H1 (cell line): ENCODE results near the gene ZNF587B. TPM values are rescaled to one million over a fixed set of nuclear protein-coding genes. Genes with fewer than 3 reads are reported as not detected.

ENCODE experiments used
- BCL11A ChIP-seq, 2 experiments: IDR thresholded peaks; one replicate each; pipeline ENCODE4 v1.6.1; 2011; ENCODE audit warnings: low read depth in 2 of 2, low read length in 2 of 2, mild to moderate bottlenecking in 2 of 2
- CTBP2 ChIP-seq: IDR thresholded peaks from 2 replicates; pipeline ENCODE4 v1.7.0; 2011; ENCODE audit warnings: borderline replicate concordance, mild to moderate bottlenecking, moderate library complexity, mixed read lengths, low read length; ENCODE audit not compliant: insufficient read depth, insufficient read length
- JUN ChIP-seq: IDR thresholded peaks from 2 replicates; pipeline ENCODE4 v1.6.1; 2011; ENCODE audit warnings: low read depth, mild to moderate bottlenecking, improper control_type of control experiment, low read length
- TCF12 ChIP-seq: IDR thresholded peaks from 2 replicates; pipeline ENCODE4 v1.6.1; 2011; ENCODE audit warnings: low read depth, mild to moderate bottlenecking, low read length
- ZNF274 ChIP-seq: IDR thresholded peaks from 2 replicates; pipeline ENCODE4 v1.7.0; 2012; ENCODE audit warnings: low read length, borderline replicate concordance; ENCODE audit errors: extremely low read depth
- polyA plus RNA-seq, 7 experiments: library from polyadenylated mRNA; depleted of rRNA in 3 of 7; stranded (reverse) in 5 of 7; unstranded in 2 of 7; fragments of >200 nt in 5 of 7; fragments of 200-250 nt in 2 of 7; gene quantifications; 1 replicate in 5 of 7; 2 replicates in 1 of 7; 4 replicates in 1 of 7; pipeline versions ENCODE4 v1.2.1 to v1.2.3, GENCODE V29; 2011 to 2013; ENCODE audit warnings: missing spikeins in 2 of 7, mixed read lengths in 2 of 7
- total RNA-seq: library from RNA; stranded (reverse); fragmentation: NEBNext Ultra II Directional; extraction: Animal tissue kit (Norgen Biotek cat#: 25700); gene quantifications from 2 replicates; pipeline ENCODE4 v1.2.1, GENCODE V29; 2021

ZNF587B gene
- total and polyA plus RNA-seq, 2 of the 8 experiments (the other 6 are each of a cell fraction or from before 2014, with no cell fraction given), result 13.8 to 60.1 TPM

- TF ChIP-seq CTBP2, result no peak
- no peak for TF ChIP-seq JUN
- no peak for TF ChIP-seq TCF12
- no peak for TF ChIP-seq ZNF274
- TF ChIP-seq BCL11A (IDR thresholded peaks at IDR 0.05; ENCODE audit: low read depth in 2 of 2, low read length in 2 of 2), result no peak
Measured at GRCh38 chr19:57815247-57816075, 14.6 kb upstream of the ZNF587B start (continued).
